Astrocyte of the hippocampus (primary cell): ENCODE results near the gene NCKAP5.

Experiments used
- DNase-seq: peaks from one replicate; pipeline ENCODE4 v3.0.0; 2011; ENCODE audit warnings: low read depth, low spot score

NCKAP5 gene

DNA sequence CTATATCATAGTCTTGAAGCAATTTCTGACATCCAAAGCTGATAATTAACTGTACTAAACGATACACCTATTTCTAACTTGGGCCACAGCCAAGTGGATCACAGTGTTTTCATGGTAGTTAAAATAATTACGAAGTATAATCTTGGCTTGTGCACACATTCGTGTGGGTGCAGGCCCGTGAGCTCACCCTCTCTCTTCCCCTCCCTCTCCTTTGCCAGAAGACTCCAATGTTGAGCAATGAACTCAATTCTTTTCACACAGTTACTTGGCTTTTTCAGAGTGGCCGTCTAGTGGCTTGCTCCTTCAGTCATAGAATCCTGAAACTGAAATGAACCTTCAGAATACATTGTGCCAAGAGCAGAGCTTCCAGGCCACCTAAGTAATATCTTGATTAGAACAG, 178.7 kb downstream of the NCKAP5 start:
- DNase-seq, result no peak

DNA sequence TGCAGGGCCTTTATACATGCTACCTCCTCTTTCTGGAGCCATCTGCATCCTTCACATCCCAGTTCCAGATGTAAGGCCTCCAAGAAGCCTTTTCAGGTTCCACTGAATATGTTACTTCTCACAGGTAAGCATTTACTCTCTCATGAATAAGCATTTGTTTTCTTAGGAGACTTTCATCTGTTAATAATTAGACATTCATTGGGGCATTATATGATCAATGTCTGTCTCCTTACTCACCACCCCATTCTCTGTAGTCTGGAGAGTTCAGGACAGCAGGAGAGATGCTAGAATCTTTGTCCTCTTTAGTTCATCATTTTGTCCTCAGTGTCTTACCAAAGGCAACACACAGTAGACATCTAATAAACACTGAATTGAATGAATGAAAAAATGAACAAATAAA, 185.7 kb downstream of the NCKAP5 start:
- DNase-seq, result no peak

GRCh38 chr2:133380991-133381390, 187.3 kb downstream of the NCKAP5 start:
- DNase-seq, result no peak

DNA sequence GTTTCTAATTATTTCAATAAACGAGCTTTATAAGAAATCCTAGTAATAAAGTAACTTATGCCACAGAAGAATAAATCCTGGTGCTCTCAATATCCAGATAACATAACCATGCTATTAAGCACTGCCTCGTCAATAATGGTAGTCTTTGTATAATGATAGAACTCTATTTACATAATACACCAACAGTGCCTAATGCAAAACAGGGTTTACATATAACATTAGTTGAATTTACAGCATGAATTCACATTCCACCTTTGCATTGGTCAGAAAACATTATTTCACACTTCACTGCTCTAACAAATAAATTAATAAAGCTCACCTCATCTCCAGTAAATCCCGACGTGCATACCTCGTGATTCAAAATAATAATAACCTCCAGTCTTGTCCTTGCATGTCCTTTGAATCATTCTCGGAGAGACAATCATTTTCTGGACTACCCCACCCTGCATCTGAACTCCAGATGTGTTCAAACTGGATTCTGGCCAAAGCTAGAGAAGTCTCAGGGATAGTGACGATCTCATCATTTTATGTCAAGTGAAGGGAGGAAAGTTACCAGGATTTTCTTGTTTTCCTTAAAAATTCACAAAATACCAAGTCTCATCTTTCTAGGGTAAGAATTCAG, 189.2 kb downstream of the NCKAP5 start:
- no peak for DNase-seq

DNA sequence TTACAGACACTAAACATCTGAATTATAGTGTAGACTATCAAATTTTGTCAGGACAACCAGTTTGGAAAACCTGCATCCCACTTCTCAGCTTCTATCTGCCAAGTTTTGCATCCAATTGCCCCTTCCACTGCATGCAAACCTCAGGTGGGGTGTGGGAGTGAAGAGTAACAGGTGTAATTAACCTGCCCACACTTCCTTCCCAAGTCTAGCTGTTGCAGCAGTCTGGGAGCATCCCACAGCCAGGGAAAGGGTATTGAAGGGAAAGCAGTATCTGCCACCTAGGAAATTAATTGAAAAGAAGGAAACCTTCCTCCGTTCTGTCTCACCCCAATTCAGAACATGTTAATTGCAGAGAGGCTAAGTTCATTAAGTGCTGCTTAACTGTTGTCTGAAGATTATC, 189.9 kb downstream of the NCKAP5 start:
- no peak for DNase-seq

- DNase-seq, result no peak
Measured at GRCh38 chr2:133377599-133377998, 190.7 kb downstream of the NCKAP5 start.

DNA sequence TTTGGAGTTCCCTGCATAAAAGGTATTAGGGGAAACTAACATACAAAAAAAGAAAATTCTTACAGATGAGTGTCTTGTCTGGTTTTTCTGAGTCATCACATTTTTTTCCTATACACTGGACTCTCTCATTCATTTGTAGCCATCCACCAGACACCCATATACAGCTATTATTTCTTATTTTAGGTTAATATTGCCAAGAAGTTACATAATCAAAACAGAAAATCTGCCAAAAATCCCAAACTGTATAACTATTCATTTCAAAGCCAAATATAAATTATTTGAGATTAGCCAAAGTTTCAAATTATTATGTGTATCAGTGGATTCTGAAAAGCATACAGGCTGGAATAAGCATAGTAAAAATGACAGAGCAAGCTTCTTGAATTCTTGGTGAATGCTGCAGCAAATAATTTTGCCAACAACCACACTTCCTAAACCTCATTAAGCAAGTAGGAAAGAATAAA, 191.2 kb downstream of the NCKAP5 start:
- DNase-seq, result peak; percentile 50

- DNase-seq, result no peak
Measured at GRCh38 chr2:133374781-133375180, 193.5 kb downstream of the NCKAP5 start.

- DNase-seq, result no peak
Measured at GRCh38 chr2:133371286-133371685, 197.0 kb downstream of the NCKAP5 start.

- DNase-seq, result no peak
Measured at GRCh38 chr2:133369901-133370658, 198.2 kb downstream of the NCKAP5 start.

GRCh38 chr2:133365117-133365516, 203.1 kb downstream of the NCKAP5 start:
- peak; percentile 31 for DNase-seq

GRCh38 chr2:133364636-133365035, 203.6 kb downstream of the NCKAP5 start:
- DNase-seq, result no peak

GRCh38 chr2:133363884-133364283, 204.4 kb downstream of the NCKAP5 start:
- no peak for DNase-seq

DNA sequence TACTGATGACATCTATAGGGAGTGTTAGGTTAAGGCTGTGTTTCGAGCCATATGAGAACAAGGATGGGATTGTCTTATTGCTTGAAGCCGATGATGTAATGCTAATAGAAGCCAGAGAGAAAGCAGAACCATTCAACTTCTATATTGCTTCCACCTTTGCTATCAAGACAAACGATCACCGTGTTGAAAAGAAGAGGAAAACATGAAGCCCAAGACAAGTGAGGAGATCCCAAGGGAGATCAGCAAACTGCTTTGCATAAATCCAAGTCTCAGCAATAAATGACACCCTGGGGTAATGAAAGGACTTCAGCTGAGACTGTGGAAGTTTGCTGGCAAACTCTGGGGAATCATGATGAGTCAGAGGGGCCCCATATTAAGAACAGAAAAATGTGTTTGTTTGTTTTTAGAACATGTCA, 206.2 kb downstream of the NCKAP5 start:
- peak; percentile 54 for DNase-seq

DNA sequence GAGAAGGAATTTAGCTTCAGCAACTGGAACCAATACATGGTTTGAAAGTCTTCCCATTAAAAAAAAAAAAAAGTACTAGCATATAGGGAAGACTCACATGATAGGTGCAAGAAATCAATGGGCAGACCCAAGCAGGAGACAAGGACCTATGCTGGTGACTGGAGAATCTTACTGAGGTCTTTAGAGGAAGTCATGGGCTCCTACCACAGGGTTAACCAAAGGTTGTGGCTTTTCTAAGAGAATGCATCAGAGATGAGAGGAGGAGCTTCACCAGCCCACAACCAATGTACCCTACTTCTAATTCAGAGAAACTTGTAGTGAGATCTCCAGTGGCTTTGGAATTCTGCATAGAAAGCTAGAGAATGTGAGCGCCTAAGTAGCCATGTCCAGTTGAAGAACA, 207.4 kb downstream of the NCKAP5 start:
- no peak for DNase-seq

GRCh38 chr2:133360190-133360589, 208.1 kb downstream of the NCKAP5 start:
- no peak for DNase-seq

DNA sequence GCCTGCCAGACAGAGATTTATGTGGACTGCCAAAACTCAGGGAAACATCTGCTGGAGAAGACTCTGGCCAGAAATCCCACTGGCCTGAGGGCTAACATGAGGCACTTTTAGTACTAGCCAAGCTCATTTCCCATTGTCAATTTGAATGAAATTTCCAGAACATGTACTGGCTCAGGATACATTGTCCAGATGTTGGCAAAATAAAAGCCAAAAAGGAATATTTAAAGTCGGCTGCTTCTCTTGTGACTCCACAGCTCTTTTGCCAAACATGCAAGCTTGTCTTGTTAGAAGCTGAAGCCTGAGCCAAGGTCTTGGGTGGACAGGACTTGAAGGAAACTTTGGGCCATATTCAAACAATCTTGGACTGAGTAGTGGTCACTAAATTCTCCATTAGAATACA, 215.5 kb downstream of the NCKAP5 start:
- DNase-seq, result no peak

DNA sequence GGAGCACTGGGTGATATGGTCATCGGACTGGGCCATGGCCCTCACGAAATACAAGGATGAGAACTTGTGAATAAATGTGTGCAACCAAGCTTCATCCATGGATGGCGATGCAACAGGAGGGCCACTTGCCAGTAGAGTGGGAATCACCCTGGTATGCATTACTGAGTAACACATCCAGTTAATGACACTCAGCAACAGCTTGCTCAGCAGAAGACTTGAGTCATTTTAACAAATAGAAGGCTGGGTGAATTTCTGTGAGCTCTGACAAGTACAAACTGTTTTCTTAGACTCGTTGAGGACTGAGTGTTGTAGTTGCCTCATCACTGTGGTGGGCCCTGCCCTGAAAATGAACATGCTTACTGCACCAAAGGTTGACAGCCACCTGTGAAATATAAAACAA, 221.6 kb downstream of the NCKAP5 start:
- peak; percentile 50 for DNase-seq

GRCh38 chr2:133345638-133346037, 222.6 kb downstream of the NCKAP5 start:
- DNase-seq, result no peak

- no peak for DNase-seq
Measured at GRCh38 chr2:133344849-133345248, 223.4 kb downstream of the NCKAP5 start.

DNA sequence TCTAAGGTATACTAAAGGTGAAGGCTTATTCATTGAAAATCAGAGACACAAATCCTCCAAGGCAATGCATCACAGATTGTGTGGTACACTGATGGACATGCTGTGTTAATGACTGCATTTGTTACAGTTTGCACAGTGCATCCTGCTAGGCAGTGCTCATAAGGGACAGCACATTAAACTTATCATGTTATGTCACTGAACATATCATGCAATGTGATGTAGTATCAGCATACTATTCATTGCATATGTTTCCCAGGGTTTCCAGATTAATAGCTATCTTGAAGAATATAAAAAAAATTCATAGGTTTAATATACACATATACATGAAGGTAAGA, 225.3 kb downstream of the NCKAP5 start:
- DNase-seq, result no peak

DNA sequence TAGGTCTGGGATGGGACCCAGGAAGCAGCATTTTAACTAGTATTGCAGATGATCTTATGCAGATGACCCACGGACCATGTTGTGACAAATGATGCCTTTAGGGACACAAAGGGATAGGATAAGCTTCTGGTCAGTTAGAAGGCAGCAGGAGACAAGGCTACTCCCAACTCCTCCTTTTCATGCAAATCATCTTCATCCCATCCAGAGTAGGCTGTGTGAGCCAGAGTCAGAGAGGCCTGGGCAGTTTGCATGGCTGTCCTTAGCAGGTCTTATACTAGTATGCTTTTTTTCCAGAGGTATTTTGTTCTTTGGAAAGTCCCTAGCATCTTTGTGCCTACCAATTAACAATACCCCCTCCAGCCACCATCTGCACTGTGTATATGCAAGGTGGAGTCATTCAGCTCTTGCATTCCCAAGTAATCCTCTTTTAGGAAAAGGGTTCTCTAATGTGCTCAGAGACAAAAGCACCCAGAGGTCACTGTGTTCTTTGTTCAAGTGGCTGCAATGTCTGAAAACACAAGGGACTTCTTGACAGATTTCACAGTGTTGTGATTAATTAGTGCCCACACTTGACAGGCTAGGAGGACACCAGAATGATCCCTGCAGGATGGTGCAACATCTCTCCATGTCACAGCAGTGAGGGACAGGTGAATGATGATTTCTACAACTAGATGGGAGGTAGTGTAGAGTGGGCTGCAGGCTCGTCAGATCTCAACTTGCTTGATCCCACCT, 225.8 kb downstream of the NCKAP5 start:
- DNase-seq, result no peak

DNA sequence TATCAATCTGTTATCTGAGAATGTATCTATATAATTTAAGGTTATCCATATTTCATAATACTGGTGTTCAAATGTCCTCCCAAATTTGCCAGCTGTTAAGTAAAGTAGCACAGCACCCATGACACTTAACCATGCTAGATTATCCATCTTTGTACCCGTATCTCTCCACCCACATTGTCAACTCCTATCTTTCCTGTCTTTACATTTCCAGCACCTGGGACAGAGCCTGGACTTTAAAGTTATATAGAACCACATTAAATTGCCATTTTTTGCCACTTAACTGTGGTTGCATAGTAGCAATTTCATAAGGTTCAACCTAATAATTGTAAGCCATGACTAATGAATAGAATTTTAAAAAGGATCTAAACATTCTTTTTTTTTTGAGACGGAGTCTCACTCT, 226.7 kb downstream of the NCKAP5 start:
- DNase-seq, result no peak
